ENCODE data around the gene ALAS1. TPM values are rescaled to one million over a fixed set of nuclear protein-coding genes. Genes with fewer than 3 reads are reported as not detected.

ALAS1 gene
- total RNA-seq, 4 donors from 2014 or later: 17.5 to 43.1 (median 32.2) TPM

DNA sequence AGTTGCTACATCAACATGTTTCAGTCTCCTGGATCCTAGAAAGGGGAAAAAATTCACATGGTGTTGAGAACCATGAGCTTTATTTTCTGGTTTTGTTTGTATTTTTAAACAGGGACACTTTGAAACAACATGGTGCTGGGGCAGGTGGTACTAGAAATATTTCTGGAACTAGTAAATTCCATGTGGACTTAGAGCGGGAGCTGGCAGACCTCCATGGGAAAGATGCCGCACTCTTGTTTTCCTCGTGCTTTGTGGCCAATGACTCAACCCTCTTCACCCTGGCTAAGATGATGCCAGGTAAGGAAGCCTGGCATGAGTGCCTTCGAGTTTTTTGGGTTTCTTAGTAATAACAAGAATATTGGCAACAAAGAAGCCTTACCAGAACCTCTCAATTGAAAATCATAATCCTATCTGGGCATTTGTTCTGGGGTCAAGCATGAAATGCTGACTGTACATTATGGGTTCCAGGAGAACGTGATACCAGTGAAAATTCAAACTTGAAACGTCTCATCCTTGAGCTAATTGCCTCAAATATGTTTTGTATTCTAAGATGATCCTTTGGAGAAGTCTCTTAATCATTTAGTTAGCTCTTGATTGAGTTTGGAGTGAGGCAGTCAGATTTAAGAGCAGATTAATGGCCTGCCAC is 7.9 kb downstream of the ALAS1 start:
- intact Hi-C loops (cut with DNase I; ENCODE audit: low total_unique reads): no loop called here
- TF ChIP-seq, protein P1, sequence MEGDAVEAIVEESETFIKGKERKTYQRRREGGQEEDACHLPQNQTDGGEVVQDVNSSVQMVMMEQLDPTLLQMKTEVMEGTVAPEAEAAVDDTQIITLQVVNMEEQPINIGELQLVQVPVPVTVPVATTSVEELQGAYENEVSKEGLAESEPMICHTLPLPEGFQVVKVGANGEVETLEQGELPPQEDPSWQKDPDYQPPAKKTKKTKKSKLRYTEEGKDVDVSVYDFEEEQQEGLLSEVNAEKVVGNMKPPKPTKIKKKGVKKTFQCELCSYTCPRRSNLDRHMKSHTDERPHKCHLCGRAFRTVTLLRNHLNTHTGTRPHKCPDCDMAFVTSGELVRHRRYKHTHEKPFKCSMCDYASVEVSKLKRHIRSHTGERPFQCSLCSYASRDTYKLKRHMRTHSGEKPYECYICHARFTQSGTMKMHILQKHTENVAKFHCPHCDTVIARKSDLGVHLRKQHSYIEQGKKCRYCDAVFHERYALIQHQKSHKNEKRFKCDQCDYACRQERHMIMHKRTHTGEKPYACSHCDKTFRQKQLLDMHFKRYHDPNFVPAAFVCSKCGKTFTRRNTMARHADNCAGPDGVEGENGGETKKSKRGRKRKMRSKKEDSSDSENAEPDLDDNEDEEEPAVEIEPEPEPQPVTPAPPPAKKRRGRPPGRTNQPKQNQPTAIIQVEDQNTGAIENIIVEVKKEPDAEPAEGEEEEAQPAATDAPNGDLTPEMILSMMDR (IDR thresholded peaks at IDR 0.05): no peak
- TF ChIP-seq POLR2A (IDR thresholded peaks at IDR 0.05): no peak
- DNase-seq (ENCODE audit: low spot score in 2 of 2): no peak
- 74 to 78% methylated on average over 6 of the region's 6 CpGs for WGBS, 2 donors
- H3K4me3 ChIP-seq (ENCODE audit: low read depth, poor library complexity, severe bottlenecking): no peak overlapping the region

DNA sequence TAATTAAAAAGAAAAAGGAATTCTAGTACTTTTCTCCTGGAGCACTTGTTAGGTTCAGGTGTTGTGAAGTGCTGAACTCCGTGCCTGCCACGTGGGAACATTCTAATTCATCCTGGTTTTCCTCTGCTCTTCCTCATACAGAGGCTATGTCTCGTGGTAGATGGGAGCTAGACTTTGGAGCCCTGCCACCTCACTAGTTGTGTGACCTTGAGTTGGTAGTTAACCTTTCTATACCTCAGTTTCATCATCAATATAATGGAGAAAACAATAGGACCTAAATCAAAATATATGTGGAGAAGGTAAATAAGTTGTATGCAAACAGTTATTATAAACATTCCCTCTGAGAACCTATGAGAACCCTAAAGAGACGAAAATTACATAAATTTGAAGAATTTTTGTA is 10.6 kb downstream of the ALAS1 start:
- TF ChIP-seq, protein P1 (IDR thresholded peaks at IDR 0.05): no peak
- no peak for TF ChIP-seq POLR2A (IDR thresholded peaks at IDR 0.05)
- intact Hi-C loops (cut with DNase I; ENCODE audit: low total_unique reads): no loop called here
- no peak overlapping the region for H3K4me3 ChIP-seq (ENCODE audit: low read depth, poor library complexity, severe bottlenecking)
- DNase-seq (ENCODE audit: low spot score in 2 of 2): no peak
- 87 to 94% methylated on average over 4 of the region's 4 CpGs for WGBS, 2 donors

DNA sequence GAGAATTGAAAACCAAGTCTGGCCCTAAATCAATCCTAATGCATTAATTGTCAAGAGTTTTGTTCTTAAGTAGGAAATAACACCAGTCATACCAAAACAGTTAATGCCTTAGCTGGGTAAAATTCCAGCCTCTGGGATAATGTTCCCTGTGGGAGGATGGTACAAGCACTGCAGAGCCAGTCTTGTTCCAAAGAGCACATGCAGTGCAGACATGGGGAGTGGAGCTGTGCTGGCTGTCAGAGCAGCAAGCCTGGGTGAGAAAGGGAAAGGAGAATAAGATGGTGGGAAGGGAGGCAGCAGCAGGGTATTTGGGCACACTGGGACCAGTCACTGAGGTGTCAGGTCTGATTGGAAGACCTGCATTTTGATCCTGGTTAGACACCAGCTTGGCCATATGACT is 12.1 kb downstream of the ALAS1 start:
- DNase-seq (ENCODE audit: low spot score in 2 of 2): no peak
- intact Hi-C loops (cut with DNase I; ENCODE audit: low total_unique reads): no loop called here
- no peak overlapping the region for H3K4me3 ChIP-seq (ENCODE audit: low read depth, poor library complexity, severe bottlenecking)
- no peak for TF ChIP-seq POLR2A (IDR thresholded peaks at IDR 0.05)

DNA sequence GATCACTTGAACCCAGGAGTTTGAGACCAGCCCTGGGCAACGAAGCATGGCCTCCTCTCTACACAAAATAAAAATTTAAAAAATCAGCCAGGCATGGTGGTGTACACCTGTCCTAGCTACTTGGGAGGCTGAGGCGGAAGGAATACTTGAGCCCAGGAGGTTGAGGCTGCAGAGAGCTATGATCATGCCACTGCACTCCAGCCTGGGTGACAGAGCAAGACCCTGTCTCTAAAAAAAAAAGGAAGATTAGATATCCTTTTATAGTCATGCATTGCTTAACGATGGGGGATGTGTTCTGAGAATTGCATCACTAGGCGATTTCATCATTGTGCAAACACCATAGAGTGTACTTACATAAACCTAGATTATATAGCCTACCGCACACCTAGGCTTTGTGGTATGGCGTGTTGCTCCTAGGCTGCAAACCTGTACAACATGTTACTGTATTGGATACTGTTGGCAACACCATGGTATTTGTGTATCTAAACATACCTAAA is 12.6 kb downstream of the ALAS1 start:
- TF ChIP-seq POLR2A (IDR thresholded peaks at IDR 0.05): no peak
- TF ChIP-seq, protein P1 (IDR thresholded peaks at IDR 0.05): no peak

DNA sequence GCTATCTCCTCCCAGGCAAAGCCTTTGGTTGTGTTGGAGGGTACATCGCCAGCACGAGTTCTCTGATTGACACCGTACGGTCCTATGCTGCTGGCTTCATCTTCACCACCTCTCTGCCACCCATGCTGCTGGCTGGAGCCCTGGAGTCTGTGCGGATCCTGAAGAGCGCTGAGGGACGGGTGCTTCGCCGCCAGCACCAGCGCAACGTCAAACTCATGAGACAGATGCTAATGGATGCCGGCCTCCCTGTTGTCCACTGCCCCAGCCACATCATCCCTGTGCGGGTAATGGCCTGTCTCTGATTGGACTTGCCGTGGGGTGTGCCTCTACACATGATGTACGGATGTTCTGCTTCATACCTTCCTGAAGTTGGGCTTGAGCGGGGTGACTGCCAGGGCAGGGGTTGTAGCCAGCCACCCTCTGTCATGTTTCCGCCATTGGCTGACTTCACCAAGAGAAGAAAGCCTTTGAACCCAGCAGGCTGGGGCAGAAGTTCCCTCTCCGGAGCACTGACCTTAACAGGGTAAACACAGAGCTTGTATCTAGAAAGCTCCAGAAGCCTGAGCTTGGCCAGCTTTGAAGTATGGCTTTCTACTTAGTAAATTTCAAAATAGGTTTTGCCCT is 13.4 kb downstream of the ALAS1 start:
- intact Hi-C loops (cut with DNase I; ENCODE audit: low total_unique reads): no loop called here
- DNase-seq (ENCODE audit: low spot score in 2 of 2): no peak
- TF ChIP-seq, protein P1 (IDR thresholded peaks at IDR 0.05): no peak
- no peak for TF ChIP-seq POLR2A (IDR thresholded peaks at IDR 0.05)
- H3K4me3 ChIP-seq (ENCODE audit: low read depth, poor library complexity, severe bottlenecking): no peak overlapping the region
- WGBS, 2 donors: 94 to 95% methylated on average over 18 of the region's 18 CpGs

More for the DNA sequence above, 12.6 kb downstream of the ALAS1 start:
- H3K4me3 ChIP-seq (ENCODE audit: low read depth, poor library complexity, severe bottlenecking): no peak overlapping the region
- DNase-seq (ENCODE audit: low spot score in 2 of 2): no peak
- intact Hi-C loops (cut with DNase I; ENCODE audit: low total_unique reads): no loop called here
- WGBS, 2 donors: 78 to 89% methylated on average over 6 of the region's 6 CpGs

DNA sequence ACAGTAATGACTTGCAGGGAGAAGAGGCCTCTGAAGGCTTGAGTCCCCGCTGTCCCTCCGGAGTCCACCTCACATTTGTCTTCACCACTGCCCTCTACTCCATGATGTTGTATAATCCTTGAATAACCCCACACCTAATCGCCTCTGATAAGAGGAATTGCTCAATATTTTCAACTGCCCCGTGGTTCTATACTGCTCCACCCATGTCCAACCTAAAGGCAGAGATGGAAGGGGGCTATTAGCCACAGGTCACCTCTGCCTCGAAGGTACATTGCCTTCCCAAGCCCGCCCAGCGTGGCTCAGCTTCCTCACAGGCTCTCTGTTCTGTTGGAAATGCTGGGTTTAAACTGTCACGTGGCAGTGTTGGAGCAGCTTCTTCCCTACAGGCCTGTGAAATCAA is 15.0 kb downstream of the ALAS1 start:
- TF ChIP-seq POLR2A (IDR thresholded peaks at IDR 0.05): no peak
- TF ChIP-seq, protein P1 (IDR thresholded peaks at IDR 0.05): no peak
- H3K4me3 ChIP-seq (ENCODE audit: low read depth, poor library complexity, severe bottlenecking): no peak overlapping the region
- WGBS, 2 donors: 84 to 88% methylated on average over 8 of the region's 8 CpGs
- DNase-seq (ENCODE audit: low spot score in 2 of 2): no peak
- intact Hi-C loops (cut with DNase I; ENCODE audit: low total_unique reads): no loop called here

All from lower leg skin (tissue), 4 donors.